Hematopoietic multipotent progenitor cell treated with erythropoietin and hydrocortisone succinate and interleukin-3 and kit ligand, for 6 days (in vitro differentiated cells): ENCODE data around the gene B4GAT1.
"Not testable (repeated sequence)": the region's sequence is repeated elsewhere in the genome, so short reads cannot be mapped to it uniquely, and the experiment has no call there.

ENCODE experiments used
- DNase-seq: peaks from one replicate; pipeline ENCODE4 v3.0.0-alpha.2; 2015

Gene B4GAT1

GRCh38 chr11:66320289-66320688 is 27.1 kb downstream of the B4GAT1 start:
- not testable (repeated sequence) for DNase-seq

DNA sequence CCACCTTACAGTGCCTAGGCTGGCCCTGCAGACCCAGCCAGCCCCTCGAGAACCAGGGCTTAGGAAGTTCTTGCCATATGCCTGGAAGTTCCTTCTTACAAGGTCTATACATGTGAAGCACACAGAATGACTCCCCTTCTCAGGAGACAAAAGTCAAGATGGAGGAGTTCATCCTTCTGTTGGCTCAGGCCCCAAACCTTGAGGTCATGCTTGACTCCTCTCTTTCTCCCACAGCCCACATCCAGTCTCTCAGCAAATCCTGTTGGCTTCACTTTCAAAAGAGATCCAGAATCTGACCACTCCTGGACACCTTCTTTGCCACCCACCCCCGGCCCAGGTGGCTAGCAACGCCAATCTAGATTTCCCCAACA is 28.8 kb downstream of the B4GAT1 start:
- no peak for DNase-seq

- DNase-seq = peak; percentile 72
Observed at GRCh38 chr11:66317723-66318599, 29.5 kb downstream of the B4GAT1 start.

GRCh38 chr11:66317322-66317722 is 30.1 kb downstream of the B4GAT1 start:
- DNase-seq = no peak

DNA sequence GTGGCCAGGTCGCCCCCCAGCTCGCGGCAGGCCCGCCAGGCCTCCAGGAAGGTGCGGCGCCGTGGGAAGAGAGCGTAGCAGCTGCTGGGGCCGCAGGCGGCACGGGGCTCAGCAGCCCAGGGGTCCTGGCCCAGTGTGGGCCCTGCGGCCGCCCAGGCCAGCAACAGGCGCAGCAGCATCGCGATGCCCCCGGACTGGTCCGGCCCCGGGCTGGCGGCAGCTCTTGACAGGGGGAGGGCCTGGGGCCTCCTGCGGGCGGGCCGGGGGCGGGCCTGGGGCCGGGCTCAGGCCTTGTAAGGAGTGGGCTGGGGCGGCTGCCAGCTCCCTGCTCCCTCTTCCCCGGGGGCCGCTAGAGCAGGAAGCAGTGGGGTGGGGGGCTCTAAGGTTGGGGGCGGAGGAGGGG is 30.6 kb downstream of the B4GAT1 start, which contains the start of gene CD248:
CD248 (minus strand) TSS at position 196 of the 403 bp plus-strand sequence; CDS start at position 179, 17 bp downstream.
- DNase-seq = no peak

DNA sequence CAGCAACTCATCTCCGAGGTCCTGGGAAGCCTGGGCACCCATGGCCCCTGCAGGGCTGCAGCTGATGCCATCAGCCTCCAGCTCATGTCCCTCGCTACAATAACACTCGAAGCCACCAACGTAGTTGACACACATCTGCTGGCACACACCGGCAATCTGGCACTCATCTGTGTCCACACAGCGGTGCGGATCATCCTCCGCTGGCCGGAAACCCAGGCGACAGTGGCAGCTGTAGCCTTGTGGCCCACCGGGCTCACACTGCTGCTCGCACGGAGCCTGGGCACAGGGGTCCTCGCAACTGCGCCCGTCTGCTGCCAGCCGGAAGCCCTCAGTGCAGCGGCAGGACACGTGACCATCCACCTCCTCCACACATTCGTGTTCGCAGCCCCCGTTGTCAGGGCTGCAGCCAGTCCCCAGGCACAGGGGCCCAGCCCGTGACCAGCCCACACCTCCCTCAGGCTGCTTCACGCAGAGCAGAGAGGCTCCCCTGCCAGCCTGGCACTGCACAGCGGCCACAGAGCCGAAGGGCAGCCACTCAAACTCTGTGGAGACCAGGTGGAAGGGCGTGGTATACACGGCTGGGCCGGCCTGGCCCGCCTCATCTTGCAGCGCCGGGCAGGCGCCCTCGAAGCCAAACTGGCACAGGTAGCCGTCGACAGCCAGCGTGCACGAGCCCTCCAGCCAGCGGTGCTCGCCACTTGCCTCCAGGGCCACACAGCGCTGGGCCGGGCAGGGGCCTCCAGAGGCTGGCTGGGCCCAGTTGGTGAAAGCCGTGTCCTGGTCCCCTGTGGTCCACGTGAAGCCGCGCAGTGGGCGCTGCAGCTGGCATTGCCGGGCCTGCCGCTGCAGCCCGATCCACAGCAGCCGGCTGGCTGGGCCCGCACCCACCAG is 31.3 kb downstream of the B4GAT1 start:
- DNase-seq = no peak

DNA sequence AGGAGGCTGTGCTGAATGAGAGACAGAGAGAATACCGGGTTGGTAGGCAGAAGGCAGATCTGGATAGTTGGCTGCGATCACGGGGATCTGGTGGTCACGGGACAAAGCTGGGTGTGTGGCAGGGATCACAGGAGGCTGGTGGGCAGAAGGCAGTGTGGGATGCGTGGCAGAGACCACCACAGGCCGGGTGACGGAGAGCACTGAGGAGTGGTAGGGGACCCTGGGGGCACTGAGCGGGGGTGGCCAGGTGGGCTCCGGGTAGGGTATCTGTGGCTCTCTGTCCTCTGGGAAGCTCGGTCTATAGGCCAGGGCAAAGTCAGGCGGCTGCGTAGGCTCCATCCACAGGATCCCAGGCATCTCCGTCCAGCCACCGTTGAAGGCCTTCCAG is 31.9 kb downstream of the B4GAT1 start:
- no peak for DNase-seq

DNA sequence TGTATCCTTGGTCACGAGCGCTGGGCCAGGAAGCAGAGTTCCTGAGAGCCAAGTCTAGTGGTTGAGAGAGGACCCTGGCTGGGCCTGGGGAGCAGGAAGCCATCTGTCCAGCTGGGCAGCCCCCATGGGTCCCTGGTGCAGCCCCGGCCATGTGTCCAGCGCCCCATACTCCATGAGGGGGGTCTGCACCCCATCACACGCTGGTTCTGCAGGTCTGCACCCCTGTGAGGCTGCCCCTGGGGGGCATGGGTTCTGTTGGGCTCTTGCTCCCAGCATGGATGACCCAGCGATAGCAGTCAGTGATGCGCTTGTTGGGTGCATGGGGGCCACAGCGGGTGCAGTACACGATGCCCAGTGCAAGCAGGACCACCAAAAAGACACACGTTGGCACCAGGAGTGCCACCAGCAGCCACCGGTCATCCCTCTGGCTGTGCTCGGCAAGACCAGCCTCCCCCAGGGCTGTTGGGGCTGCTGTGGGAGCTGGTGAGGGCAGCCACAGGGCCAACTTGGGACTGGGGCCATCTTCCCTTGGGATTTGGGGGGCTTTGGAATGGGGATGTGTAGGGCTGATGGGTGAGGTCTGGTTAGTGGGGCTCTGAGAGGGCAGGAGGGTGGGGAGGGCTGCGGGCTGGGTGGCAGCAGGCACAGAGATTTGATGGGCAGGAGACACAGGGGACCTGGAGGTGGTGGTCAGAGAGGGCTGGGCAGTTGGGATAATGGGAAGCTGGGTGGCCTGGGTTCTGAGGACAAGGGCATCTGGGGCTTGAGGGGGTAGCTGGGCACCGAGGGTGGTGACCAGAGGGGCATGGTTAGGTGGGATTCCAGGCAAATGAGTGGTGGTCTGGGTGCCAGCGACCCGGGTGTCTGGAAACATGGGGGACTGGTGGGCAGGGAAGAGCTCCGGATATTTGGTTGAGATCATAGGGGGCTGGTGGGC is 32.6 kb downstream of the B4GAT1 start:
- DNase-seq = no peak

DNA sequence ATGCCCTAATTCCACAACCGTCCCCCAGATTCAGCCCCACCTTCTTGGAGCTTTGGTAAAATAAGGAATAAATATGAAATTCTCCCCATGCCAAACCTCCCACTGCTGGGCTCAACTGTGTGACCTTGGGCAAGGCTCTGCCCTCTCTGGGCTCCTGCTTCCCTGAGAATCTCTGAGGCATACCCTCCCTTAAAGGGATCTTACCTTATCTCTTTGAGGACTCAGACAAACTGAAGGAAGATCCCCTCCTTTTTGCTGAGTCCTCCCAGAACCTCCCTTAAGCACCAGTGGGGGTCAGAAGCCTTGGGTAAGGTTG is 33.3 kb downstream of the B4GAT1 start:
- DNase-seq = no peak

DNA sequence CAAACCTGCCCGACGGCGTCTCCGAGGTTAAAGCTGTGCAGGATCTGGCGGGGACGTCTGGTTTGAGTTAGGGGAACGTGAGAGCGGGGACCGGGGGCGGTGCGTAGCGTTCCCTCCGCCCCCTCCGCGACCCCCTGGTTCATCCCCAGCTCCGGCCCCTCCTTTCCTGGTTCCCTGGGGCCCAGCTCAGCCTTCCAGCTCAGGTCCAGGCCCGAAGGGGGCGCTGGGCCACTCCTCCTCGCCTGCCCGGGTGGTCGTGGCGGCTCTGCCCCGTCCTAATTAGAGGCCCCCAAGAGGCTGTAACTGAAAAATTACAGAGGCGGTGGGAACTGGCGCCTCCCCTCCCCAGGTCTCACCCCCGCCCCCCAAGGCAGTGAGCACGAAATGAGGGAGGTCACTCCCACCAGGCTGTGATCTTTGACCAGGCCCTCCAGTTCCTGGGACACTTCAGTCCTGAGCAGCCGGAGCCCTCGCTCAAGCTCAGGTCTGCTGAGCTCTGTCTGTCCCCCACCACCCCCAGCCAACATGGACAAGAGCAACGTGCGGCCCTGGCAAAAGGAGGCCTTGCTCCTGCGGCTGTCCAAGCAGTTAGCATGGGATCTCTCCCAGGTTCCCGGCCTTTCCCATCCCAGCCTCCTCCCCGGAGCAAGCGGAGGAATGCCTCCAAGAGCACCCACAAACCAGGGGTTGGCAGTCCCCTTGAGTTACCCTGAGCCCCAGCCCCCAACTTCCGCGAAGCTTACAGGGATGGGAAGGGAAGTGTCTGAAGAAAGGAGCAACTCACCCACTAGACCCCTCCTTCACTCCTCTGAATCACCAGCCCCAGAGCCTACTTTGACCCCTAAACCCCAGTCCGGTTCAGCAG is 33.9 kb downstream of the B4GAT1 start:
- DNase-seq = no peak

- DNase-seq = peak; percentile 99
Observed at GRCh38 chr11:66312549-66313320, 34.7 kb downstream of the B4GAT1 start.

DNA sequence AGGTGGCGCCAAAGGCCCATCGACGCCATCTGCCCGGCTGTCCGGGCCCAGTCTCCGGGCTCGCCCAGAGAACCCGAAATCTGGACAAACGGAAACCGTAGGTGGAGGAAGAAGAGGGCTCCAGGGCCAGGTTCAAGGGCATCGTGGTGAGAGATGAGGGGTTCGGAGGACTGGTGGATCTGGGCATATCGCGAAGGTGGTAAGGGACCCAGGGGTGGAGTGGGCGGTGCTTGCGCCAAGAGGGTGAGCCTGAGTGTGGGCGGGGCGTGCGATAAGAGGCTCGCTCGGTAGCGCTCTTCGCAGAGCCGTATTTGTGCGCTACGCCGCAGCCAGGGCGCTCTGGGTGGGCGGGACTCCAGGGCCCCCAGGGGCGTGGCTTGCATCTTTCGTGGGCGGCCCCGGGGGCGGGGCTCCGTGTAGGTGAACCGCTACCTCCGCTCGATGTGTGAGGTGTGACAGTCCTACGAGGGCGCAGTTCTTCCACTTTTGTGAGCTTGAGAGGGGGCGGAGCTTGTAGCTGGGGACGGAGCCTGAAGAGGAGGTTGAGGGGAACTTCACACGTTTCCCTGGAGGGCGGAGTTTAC is 35.4 kb downstream of the B4GAT1 start:
- peak; percentile 98 for DNase-seq

DNA sequence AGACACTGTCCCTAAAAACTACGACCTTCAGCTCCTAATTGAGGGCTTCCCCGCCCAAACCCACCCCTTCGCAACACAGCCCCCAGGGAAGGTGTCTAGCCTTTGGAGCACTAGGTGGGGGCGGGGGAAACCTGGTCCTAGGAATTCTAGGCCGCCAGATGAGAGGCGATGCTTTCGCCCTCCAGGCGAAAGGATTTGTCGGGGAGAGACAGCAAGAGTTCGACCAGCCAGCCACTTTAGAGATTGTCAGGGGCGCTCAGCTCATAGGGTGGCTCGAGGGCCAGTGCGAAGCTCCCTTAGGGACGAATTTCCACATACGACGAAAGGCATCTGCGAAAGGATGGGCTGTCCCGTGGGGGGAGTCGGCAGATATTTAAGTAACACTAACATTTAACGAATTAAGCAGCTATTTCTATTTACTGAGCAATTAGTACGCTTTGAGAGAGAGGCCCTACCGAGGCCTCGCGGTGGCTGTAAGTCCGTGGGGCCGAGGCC is 35.9 kb downstream of the B4GAT1 start:
- no peak for DNase-seq

DNA sequence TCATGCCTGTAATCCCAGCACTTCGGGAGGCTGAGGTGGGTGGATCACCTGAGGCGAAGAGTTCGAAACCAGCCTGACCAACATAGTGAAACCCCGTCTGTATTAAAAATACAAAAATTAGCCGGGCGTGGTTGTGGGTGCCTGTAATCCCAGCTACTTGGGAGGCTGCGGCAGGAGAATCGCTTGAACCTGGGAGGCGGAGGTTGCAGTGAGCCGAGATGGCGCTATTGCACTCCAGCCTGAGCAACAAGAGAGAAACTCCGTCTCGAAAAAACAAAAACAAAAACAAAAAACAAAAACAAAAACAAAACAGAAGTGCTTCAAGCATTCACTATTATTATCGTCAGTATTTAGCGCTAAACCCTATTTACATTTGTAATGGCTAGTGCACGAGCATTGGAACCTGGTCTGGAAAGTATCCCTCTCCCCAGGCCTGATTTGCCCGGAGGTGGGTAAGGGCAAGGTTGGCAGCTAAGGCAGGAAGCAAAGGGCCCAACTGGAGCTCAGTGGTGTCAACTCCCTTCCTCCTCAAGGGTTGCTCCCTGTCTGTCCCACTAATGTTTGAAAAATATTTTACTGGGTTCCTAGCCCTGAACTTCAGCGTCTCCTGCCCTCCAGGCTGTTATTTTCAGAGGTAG is 36.5 kb downstream of the B4GAT1 start:
- not testable (repeated sequence) for DNase-seq

- no peak for DNase-seq
Observed at GRCh38 chr11:66310324-66310723, 37.1 kb downstream of the B4GAT1 start.

- DNase-seq = no peak
Observed at GRCh38 chr11:66309475-66309874, 38.0 kb downstream of the B4GAT1 start.

DNA sequence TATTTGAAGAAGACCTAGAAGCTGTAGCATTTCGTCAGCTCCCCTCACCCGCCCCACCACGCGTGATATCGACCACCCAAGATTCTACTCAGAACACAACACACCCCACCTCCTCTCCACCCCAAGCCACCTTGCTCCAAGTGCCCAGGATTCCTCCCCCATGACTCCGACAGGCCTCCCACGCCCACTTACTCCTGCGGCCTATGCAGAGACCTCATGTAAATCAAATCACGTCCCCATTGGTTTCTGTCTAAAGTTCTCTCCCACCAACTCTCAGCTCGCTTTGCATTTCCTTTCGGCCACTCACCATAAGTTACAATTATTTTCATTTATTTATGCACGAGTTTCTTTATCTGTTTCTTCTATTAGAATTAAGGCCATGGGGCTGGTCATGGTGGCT is 44.8 kb downstream of the B4GAT1 start:
- no peak for DNase-seq

- DNase-seq = no peak
Observed at GRCh38 chr11:66299186-66299585, 48.2 kb downstream of the B4GAT1 start.

GRCh38 chr11:66297610-66298009 is 49.8 kb downstream of the B4GAT1 start:
- DNase-seq = no peak
